GM18505 (cell line): ENCODE results near the gene CXCL9.
"Not testable (repeated sequence)": the region's sequence is repeated elsewhere in the genome, so short reads cannot be mapped to it uniquely, and the experiment has no call there.

Experiments
- ATAC-seq: cut with Tn5 transposase; IDR thresholded peaks from one replicate; pipeline ENCODE4 v1.9.1; 2021; ENCODE audit not compliant: unreplicated experiment
- POLR2A ChIP-seq: IDR thresholded peaks from 4 replicates; pipeline ENCODE4 v1.6.1; 2011; ENCODE audit warnings: borderline replicate concordance; ENCODE audit not compliant: insufficient read depth, insufficient read length; ENCODE audit errors: extremely low read depth

CXCL9 gene

GRCh38 chr4:75963558-75963957, 43.8 kb downstream of the CXCL9 start:
- ATAC-seq, result no peak
- no peak for TF ChIP-seq POLR2A

DNA sequence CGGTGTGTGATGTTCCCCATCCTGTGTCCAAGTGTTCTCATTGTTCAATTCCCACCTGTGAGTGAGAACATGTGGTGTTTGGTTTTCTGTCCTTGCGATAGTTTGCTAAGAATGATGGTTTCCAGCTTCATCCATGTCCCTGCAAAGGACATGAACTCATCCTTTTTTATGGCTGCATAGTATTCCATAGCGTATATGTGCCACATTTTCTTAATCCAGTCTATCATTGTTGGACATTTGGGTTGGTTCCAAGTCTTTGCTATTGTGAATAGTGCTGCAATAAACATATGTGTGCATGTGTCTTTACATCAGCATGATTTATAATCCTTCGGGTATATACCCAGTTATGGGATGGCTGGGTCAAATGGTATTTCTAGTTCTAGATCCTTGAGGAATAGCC, 45.2 kb downstream of the CXCL9 start:
- ATAC-seq, result not testable (repeated sequence)

GRCh38 chr4:75958546-75958945, 48.8 kb downstream of the CXCL9 start:
- ATAC-seq, result not testable (repeated sequence)

DNA sequence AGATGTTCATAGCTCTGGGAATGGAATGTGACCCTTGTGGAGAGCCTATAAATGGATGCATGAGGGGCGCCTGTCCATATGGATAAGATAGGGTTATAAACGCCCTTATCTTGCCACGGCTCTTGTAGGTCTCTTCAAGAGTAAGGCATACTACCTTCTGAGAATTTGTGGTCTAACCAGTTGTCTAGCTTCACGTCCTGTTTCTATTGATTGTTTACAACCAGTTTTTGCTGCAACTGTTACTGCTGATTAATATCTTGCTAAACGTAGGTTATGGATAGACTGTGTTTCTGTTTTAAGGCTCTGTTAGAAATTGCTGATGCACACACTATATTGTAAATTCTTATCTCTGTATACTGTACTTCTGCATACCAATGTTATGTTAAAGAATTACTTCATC, 52.5 kb downstream of the CXCL9 start:
- not testable (repeated sequence) for ATAC-seq

DNA sequence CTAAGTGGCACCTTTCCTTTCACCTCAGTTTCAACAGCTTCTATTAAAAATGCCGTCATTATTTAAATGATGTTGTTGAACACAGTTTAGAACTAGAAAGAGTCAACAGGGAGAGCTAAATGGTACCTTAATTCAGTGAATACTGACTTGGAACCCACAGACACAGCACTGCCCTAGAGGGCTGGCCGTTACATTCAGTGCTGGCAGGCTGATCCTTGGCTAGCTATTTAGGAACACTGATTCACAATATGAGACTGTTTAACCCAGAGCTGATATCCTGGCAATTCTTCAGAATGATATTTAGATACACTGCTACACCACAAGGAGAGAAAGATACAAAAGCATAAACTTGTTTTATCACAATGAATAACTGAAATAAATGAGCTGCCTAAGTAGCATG, 53.8 kb downstream of the CXCL9 start:
- no peak for ATAC-seq
- TF ChIP-seq POLR2A, result no peak
